ENCODE results near the gene MZT2A. TPM values are rescaled to one million over a fixed set of nuclear protein-coding genes. Genes with fewer than 3 reads are reported as not detected.
"Not testable (repeated sequence)": the region's sequence is repeated elsewhere in the genome, so short reads cannot be mapped to it uniquely, and the experiment has no call there.

MZT2A gene
- polyA plus RNA-seq, 1 experiment: 114 TPM

DNA sequence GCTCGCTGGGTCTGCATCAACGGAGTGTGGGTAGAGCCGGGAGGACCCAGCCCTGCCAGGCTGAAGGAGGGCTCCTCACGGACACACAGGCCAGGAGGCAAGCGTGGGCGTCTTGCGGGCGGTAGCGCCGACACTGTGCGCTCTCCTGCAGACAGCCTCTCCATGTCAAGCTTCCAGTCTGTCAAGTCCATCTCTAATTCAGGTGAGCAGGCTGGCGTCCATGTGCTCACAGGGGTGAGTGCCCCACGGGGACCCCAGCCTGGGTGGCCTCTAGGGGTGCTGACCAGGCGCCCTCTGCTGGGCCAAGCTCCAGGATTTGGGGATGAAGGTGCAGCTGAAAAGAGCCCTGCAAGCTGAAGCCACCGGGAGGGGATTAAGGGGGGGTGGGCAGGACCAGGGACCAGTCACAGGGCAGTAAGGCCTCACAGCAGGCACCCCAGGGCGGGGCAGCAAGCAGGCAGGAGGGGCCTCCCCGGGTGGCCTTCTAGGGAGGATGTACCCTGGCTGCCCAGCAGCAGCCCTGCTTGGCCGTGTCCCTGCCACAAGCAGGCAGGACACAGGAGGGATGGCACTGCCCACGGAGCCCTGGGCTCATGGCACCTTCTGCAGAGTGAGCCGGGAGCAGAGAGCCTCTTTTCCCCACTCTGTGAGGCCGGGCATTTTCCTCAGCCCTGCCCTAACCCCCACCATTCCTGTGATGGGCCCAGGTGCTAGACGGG lies 38.6 kb upstream of the MZT2A start:
- POLR2A ChIA-PET; H3K27me3 ChIP-seq (ENCODE audit: control insufficient read depth, insufficient read depth, low read length); DNase-seq (ENCODE audit: low read depth); H3K36me3 ChIP-seq (ENCODE audit: control insufficient read depth, insufficient read depth, low read length); CTCF ChIA-PET; H3K4me3 ChIP-seq (ENCODE audit: low read depth, low read length): not testable (repeated sequence)

- DNase-seq (ENCODE audit: low read depth); H3K4me3 ChIP-seq (ENCODE audit: low read depth, low read length); H3K27me3 ChIP-seq (ENCODE audit: control insufficient read depth, insufficient read depth, low read length); CTCF ChIA-PET; H3K36me3 ChIP-seq (ENCODE audit: control insufficient read depth, insufficient read depth, low read length); POLR2A ChIA-PET: not testable (repeated sequence)
Measured at GRCh38 chr2:131529864-131530445, 37.8 kb upstream of the MZT2A start.

DNA sequence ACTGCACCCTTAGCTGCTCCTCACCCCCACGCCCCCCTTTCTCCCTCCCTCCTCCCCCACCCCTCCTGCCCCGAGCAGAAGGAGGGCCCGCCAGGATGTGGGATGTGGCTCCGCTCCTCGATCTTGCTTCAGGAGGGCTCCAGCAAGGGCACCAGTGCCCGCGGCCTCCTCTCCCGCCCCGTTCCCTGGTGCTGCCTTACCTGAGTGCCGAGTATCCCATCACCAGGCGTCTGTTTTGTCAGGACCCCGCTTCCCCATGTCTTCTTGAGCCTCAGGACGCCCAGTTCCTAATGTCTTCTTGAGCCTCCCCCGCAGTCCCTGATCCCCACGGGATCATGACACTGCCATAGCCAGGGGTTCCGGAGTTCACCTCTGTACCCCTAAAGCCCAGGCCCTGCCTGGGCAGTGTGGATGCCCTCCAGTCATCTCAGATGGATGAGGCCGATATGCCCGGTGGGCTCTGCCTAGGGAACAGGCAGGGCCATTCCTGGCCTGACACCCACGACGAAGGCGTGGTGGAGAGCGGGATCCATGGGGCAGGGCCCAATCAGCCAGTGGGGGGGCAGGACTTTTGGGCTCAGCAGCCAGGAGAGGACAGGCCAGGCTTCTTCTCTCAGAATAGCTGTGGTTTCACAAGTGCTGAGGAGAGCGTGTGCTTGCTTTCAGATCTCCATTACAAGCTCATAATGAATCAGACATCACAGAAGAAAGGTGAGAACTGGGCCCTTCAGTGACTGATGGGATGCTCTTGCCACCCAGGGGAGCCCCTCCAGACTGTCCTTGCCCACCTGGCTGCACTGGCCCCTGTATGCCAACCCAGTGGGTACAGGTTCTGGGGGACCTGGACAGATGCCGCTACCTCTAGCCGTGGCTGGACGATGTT lies 37.0 kb upstream of the MZT2A start:
- H3K27me3 ChIP-seq (ENCODE audit: control insufficient read depth, insufficient read depth, low read length); DNase-seq (ENCODE audit: low read depth); POLR2A ChIA-PET; H3K4me3 ChIP-seq (ENCODE audit: low read depth, low read length); H3K36me3 ChIP-seq (ENCODE audit: control insufficient read depth, insufficient read depth, low read length): not testable (repeated sequence)
- CTCF ChIA-PET: interaction anchor here (2.0 kb wide), 1 partner anchor 144 kb away, joined by 6 read pairs; no protein-coding TSS in a partner anchor

DNA sequence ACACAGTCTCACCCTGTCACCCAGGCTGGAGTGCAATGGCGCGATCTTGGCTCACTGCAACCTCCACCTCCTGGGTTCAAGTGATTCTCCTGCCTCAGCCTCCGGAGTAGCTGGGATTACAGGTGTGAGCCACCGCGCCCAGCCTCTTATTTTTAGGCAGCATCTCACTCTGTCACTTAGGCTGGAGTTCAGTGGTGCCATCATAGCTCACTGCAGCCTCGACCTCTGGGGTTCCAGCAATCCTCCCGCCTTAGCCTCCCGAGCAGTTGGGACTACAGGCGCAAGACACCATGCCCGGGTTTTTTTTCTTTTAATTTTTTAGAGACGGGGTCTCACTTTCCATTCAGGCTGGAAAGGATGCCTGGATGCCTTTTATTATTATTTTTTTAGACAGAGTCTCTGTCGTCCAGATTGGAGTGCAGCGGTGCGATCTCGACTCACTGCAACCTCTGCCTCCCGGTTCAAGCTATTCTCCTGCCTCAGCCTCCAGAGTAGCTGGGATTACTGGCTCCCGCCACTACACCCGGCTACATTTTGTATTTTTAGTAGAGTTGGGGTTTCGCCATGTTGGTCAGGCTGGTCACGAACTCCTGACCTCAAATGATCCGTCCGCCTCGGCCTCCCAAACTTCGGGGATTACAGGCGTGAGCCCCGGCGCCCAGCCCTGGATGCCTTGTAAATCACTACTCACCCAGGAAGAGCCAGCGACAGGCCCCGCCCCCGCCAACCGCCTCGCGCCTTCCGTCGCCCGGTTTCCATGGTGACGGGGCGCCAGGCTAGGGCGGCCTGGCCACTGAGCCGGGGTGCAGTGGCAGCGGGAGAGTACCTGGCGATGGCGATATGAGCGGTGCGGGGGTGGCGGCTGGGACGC lies 35.2 kb upstream of the MZT2A start, which contains the start of gene CCDC74A:
Gene CCDC74A (plus strand): TSS at position 758 of the 871 bp plus-strand sequence. CDS start 83 bp downstream, at position 841.
- POLR2A ChIA-PET; H3K36me3 ChIP-seq (ENCODE audit: control insufficient read depth, insufficient read depth, low read length); DNase-seq (ENCODE audit: low read depth); H3K27me3 ChIP-seq (ENCODE audit: control insufficient read depth, insufficient read depth, low read length): not testable (repeated sequence)
- H3K4me3 ChIP-seq (ENCODE audit: low read depth, low read length): peak within 1 kb of the TSS; percentile 40
- CTCF ChIA-PET: interaction anchor here (0.6 to 2.0 kb wide), 3 partner anchors 35 to 643 kb away, joined by 3 to 6 read pairs (median 5); partner anchors contain the start of gene MZT2A

DNA sequence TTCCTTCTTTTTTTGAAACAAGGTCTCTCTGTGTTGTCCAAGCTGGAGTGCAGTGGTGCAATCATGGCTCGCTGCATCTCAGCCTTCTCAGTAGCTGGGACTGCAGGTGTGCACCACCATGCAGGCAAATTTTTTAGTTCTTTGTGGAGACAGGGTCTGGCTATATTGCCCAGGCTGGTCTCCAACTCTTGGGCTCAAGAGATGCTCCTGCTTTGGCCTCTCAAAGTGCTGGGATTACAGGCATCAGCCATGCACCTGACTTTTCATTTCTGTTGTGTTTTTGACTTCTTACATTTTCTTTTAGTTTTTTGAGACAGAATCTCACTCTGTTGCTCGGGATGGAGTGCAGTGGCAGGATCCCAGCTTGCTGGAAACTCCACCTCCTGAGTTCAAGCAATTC lies 33.1 kb upstream of the MZT2A start:
- DNase-seq (ENCODE audit: low read depth); H3K36me3 ChIP-seq (ENCODE audit: control insufficient read depth, insufficient read depth, low read length); H3K27me3 ChIP-seq (ENCODE audit: control insufficient read depth, insufficient read depth, low read length); POLR2A ChIA-PET; H3K4me3 ChIP-seq (ENCODE audit: low read depth, low read length): not testable (repeated sequence)
- CTCF ChIA-PET: interaction anchor here (1.0 kb wide), 1 partner anchor 113 kb away, joined by 3 read pairs; no protein-coding TSS in a partner anchor

DNA sequence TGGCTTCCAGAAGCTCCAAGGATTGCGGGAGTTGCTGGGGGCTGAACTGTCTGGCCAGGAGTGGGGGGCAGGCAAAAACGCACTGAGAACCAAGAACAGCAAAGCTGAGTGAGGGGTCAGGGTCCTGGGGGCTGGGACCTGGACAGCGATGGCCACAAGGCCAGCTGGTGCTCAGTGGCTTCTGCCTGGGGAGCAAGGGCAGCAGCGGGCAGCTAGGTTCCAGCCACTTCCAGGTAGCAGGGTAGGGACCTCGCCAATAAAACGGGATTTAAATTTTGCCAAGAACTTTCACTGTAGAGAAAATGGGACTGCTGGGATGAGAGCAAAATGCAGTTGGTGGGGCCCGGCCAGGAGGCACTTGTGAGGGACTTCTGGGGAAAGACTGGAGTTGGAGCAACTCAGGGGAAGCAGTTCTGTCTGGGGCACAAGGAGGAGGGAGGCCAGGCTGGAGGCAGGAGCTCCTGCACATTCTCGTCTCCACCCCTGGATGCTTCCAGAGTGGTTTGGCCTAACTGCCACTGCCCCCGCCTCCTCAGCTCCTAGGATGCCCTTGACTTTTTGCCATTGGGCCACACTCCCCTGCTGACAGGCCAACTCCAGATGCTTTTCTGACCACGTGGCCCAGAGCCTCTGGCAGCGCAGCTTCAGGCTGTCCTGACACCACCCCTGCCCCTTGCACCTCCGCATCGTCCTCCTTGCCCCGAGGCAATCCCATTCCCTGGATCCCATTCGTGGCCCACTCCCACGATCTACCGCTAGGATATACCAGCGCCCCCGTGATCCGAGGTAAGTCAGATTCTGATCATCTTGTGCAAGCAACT lies 30.0 kb upstream of the MZT2A start:
- POLR2A ChIA-PET: no interaction called here
- DNase-seq (ENCODE audit: low read depth): no peak
- Histone ChIP-seq H3K27me3 (ENCODE audit: control insufficient read depth, insufficient read depth, low read length) (no peaks in the 10 kb centered on the region), H3K36me3 (ENCODE audit: control insufficient read depth, insufficient read depth, low read length) (peaks cover 10% of the 10 kb centered on the region), H3K4me3 (ENCODE audit: low read depth, low read length) (no peak overlapping the region)
- CTCF ChIA-PET: interaction anchor here (0.5 kb wide), 2 partner anchors 368 to 1717 kb away, joined by 3 to 4 read pairs; no protein-coding TSS in a partner anchor
- TF ChIP-seq CTCF (IDR thresholded peaks at IDR 0.05; ENCODE audit: insufficient read depth, low read depth, low read length): no peak

- DNase-seq (ENCODE audit: low read depth); H3K36me3 ChIP-seq (ENCODE audit: control insufficient read depth, insufficient read depth, low read length); POLR2A ChIA-PET; H3K27me3 ChIP-seq (ENCODE audit: control insufficient read depth, insufficient read depth, low read length); H3K4me3 ChIP-seq (ENCODE audit: low read depth, low read length): not testable (repeated sequence)
- CTCF ChIA-PET: interaction anchor here (0.5 kb wide), 1 partner anchor 1718 kb away, joined by 3 read pairs; no protein-coding TSS in a partner anchor
Measured at GRCh38 chr2:131521524-131521923, 29.3 kb upstream of the MZT2A start.
